HEK293 (cell line): Measurements from ENCODE around the gene VARS1.
A peak's percentile ranks its signal among the peaks of the same experiment; 100 is the strongest.

Experiments
- IKZF3 ChIP-seq: fragments of 450-650 bp; IDR thresholded peaks from 2 replicates; pipeline ENCODE4 v1.5.0; 2018; ENCODE audit warnings: missing biosample characterization, mild to moderate bottlenecking, missing genetic modification characterization, moderate library complexity
- KLF8 ChIP-seq: fragments of 450-650 bp; formaldehyde crosslinking; IDR thresholded peaks from 2 replicates; pipeline ENCODE4 v1.5.1; 2016; ENCODE audit warnings: missing biosample characterization, missing genetic modification characterization
- RBAK ChIP-seq: fragments of 450-650 bp; formaldehyde crosslinking; IDR thresholded peaks from 2 replicates; pipeline ENCODE4 v1.5.1; 2016; ENCODE audit warnings: missing biosample characterization, missing genetic modification characterization
- SCRT2 ChIP-seq: fragments of 450-650 bp; formaldehyde crosslinking; IDR thresholded peaks from 2 replicates; pipeline ENCODE4 v1.5.1; 2016; ENCODE audit warnings: missing biosample characterization, missing genetic modification characterization
- TSHZ1 ChIP-seq: fragments of 450-650 bp; formaldehyde crosslinking; IDR thresholded peaks from 2 replicates; pipeline ENCODE4 v1.5.1; 2016; ENCODE audit warnings: missing biosample characterization, missing genetic modification characterization, borderline replicate concordance
- WT1 ChIP-seq: fragments of 450-650 bp; formaldehyde crosslinking; IDR thresholded peaks from 2 replicates; pipeline ENCODE4 v1.5.1; 2016; ENCODE audit warnings: missing biosample characterization, missing genetic modification characterization
- ZBTB11 ChIP-seq: fragments of 450-650 bp; formaldehyde crosslinking; conservative IDR thresholded peaks from 2 replicates; pipeline ENCODE4 v1.5.1; 2016; ENCODE audit warnings: low read depth, missing biosample characterization, missing genetic modification characterization
- ZFHX2 ChIP-seq: fragments of 450-650 bp; formaldehyde crosslinking; conservative IDR thresholded peaks from 2 replicates; pipeline ENCODE4 v1.5.1; 2016; ENCODE audit warnings: missing biosample characterization, missing genetic modification characterization
- ZNF121 ChIP-seq: fragments of 450-650 bp; formaldehyde crosslinking; IDR thresholded peaks from 2 replicates; pipeline ENCODE4 v1.5.1; 2016; ENCODE audit warnings: missing biosample characterization, missing genetic modification characterization
- ZNF157 ChIP-seq: fragments of 450-650 bp; formaldehyde crosslinking; IDR thresholded peaks from 2 replicates; pipeline ENCODE4 v1.5.1; 2016; ENCODE audit warnings: missing biosample characterization, missing genetic modification characterization
- ZNF2 ChIP-seq: fragments of 450-650 bp; formaldehyde crosslinking; IDR thresholded peaks from 2 replicates; pipeline ENCODE4 v1.5.1; 2016; ENCODE audit warnings: missing biosample characterization, missing genetic modification characterization
- ZNF23 ChIP-seq: fragments of 450-650 bp; formaldehyde crosslinking; IDR thresholded peaks from 2 replicates; pipeline ENCODE4 v1.5.1; 2016; ENCODE audit warnings: missing biosample characterization, missing genetic modification characterization, borderline replicate concordance
- ZNF24 ChIP-seq: fragments of 450-650 bp; formaldehyde crosslinking; IDR thresholded peaks from 2 replicates; pipeline ENCODE4 v1.5.1; 2016; ENCODE audit warnings: missing biosample characterization, missing genetic modification characterization
- ZNF324 ChIP-seq: fragments of 450-650 bp; formaldehyde crosslinking; IDR thresholded peaks from 2 replicates; pipeline ENCODE4 v1.5.1; 2016; ENCODE audit warnings: missing biosample characterization, missing genetic modification characterization
- ZNF394 ChIP-seq: fragments of 450-650 bp; formaldehyde crosslinking; IDR thresholded peaks from 2 replicates; pipeline ENCODE4 v1.5.1; 2016; ENCODE audit warnings: missing biosample characterization, missing genetic modification characterization, mild to moderate bottlenecking, moderate library complexity, borderline replicate concordance
- ZNF473 ChIP-seq: fragments of 450-650 bp; formaldehyde crosslinking; IDR thresholded peaks from 2 replicates; pipeline ENCODE4 v1.5.1; 2017; ENCODE audit warnings: missing biosample characterization, missing genetic modification characterization
- ZNF510 ChIP-seq: fragments of 450-650 bp; formaldehyde crosslinking; IDR thresholded peaks from 2 replicates; pipeline ENCODE4 v1.5.1; 2018; ENCODE audit warnings: mild to moderate bottlenecking, missing genetic modification characterization, missing biosample characterization; ENCODE audit not compliant: insufficient replicate concordance
- ZNF626 ChIP-seq: fragments of 450-650 bp; sonication (Bioruptor Pico); formaldehyde crosslinking; IDR thresholded peaks from 2 replicates; pipeline ENCODE4 v1.5.1; 2018; ENCODE audit warnings: missing biosample characterization, missing genetic modification characterization, inconsistent platforms
- ZNF843 ChIP-seq: fragments of 450-650 bp; formaldehyde crosslinking; IDR thresholded peaks from 2 replicates; pipeline ENCODE4 v1.5.1; 2016; ENCODE audit warnings: missing biosample characterization, missing genetic modification characterization
- TF ChIP-seq, protein P1 (sequence below): fragments of 450-650 bp; formaldehyde crosslinking; IDR thresholded peaks from 2 replicates; pipeline ENCODE4 v1.5.1; 2017; ENCODE audit warnings: missing biosample characterization, missing genetic modification characterization
- TF ChIP-seq, protein P2 (sequence below): fragments of 450-650 bp; formaldehyde crosslinking; IDR thresholded peaks from 2 replicates; pipeline ENCODE4 v1.5.1; 2016; ENCODE audit warnings: missing biosample characterization, missing genetic modification characterization
- TF ChIP-seq, protein P3 (sequence below): fragments of 450-650 bp; formaldehyde crosslinking; IDR thresholded peaks from 2 replicates; pipeline ENCODE4 v1.5.1; 2016; ENCODE audit warnings: missing biosample characterization, missing genetic modification characterization
- TF ChIP-seq, protein P4 (sequence below): fragments of 450-650 bp; formaldehyde crosslinking; IDR thresholded peaks from 2 replicates; pipeline ENCODE4 v1.5.1; 2016; ENCODE audit warnings: missing biosample characterization, missing genetic modification characterization

Gene VARS1

GRCh38 chr6:31826793-31827285 is 31.3 kb upstream of the VARS1 start (continued):
- TF ChIP-seq SCRT2 (tag by site-specific recombination) (no peak), WT1 (tag by site-specific recombination) (peak; percentile 88), ZNF324 (tag by site-specific recombination) (peak; percentile 76), IKZF3 (peak; percentile 67), ZNF510 (tag by site-specific recombination) (no peak), ZNF843 (tag by site-specific recombination) (no peak), ZFHX2 (tag by site-specific recombination) (no peak), KLF8 (tag by site-specific recombination) (peak; percentile 91), ZNF24 (no peak; the same call in 1 of the 2 replicates), ZBTB11 (tag by site-specific recombination) (peak; percentile 76), TSHZ1 (tag by site-specific recombination) (no peak), ZNF626 (tag by site-specific recombination) (no peak), ZNF121 (tag by site-specific recombination) (no peak), ZNF394 (tag by site-specific recombination) (peak; percentile 52; the same call in 1 of the 2 replicates), ZNF157 (no peak), RBAK (no peak), ZNF23 (tag by site-specific recombination) (no peak), ZNF473 (tag by site-specific recombination) (no peak), ZNF2 (tag by site-specific recombination) (no peak)
- TF ChIP-seq, protein P1, sequence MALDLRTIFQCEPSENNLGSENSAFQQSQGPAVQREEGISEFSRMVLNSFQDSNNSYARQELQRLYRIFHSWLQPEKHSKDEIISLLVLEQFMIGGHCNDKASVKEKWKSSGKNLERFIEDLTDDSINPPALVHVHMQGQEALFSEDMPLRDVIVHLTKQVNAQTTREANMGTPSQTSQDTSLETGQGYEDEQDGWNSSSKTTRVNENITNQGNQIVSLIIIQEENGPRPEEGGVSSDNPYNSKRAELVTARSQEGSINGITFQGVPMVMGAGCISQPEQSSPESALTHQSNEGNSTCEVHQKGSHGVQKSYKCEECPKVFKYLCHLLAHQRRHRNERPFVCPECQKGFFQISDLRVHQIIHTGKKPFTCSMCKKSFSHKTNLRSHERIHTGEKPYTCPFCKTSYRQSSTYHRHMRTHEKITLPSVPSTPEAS (tag by site-specific recombination): no peak
- TF ChIP-seq, protein P2, sequence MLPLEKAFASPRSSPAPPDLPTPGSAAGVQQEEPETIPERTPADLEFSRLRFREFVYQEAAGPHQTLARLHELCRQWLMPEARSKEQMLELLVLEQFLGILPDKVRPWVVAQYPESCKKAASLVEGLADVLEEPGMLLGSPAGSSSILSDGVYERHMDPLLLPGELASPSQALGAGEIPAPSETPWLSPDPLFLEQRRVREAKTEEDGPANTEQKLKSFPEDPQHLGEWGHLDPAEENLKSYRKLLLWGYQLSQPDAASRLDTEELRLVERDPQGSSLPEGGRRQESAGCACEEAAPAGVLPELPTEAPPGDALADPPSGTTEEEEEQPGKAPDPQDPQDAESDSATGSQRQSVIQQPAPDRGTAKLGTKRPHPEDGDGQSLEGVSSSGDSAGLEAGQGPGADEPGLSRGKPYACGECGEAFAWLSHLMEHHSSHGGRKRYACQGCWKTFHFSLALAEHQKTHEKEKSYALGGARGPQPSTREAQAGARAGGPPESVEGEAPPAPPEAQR: no peak
- TF ChIP-seq, protein P3, sequence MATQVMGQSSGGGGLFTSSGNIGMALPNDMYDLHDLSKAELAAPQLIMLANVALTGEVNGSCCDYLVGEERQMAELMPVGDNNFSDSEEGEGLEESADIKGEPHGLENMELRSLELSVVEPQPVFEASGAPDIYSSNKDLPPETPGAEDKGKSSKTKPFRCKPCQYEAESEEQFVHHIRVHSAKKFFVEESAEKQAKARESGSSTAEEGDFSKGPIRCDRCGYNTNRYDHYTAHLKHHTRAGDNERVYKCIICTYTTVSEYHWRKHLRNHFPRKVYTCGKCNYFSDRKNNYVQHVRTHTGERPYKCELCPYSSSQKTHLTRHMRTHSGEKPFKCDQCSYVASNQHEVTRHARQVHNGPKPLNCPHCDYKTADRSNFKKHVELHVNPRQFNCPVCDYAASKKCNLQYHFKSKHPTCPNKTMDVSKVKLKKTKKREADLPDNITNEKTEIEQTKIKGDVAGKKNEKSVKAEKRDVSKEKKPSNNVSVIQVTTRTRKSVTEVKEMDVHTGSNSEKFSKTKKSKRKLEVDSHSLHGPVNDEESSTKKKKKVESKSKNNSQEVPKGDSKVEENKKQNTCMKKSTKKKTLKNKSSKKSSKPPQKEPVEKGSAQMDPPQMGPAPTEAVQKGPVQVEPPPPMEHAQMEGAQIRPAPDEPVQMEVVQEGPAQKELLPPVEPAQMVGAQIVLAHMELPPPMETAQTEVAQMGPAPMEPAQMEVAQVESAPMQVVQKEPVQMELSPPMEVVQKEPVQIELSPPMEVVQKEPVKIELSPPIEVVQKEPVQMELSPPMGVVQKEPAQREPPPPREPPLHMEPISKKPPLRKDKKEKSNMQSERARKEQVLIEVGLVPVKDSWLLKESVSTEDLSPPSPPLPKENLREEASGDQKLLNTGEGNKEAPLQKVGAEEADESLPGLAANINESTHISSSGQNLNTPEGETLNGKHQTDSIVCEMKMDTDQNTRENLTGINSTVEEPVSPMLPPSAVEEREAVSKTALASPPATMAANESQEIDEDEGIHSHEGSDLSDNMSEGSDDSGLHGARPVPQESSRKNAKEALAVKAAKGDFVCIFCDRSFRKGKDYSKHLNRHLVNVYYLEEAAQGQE (tag by site-specific recombination): 0 out of 2 replicates have a peak, but pooled peaks have one; percentile 28
- TF ChIP-seq, protein P4, sequence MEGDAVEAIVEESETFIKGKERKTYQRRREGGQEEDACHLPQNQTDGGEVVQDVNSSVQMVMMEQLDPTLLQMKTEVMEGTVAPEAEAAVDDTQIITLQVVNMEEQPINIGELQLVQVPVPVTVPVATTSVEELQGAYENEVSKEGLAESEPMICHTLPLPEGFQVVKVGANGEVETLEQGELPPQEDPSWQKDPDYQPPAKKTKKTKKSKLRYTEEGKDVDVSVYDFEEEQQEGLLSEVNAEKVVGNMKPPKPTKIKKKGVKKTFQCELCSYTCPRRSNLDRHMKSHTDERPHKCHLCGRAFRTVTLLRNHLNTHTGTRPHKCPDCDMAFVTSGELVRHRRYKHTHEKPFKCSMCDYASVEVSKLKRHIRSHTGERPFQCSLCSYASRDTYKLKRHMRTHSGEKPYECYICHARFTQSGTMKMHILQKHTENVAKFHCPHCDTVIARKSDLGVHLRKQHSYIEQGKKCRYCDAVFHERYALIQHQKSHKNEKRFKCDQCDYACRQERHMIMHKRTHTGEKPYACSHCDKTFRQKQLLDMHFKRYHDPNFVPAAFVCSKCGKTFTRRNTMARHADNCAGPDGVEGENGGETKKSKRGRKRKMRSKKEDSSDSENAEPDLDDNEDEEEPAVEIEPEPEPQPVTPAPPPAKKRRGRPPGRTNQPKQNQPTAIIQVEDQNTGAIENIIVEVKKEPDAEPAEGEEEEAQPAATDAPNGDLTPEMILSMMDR: peak; percentile 18; the same call in 1 of the 2 replicates
